Activated T-cell treated with anti-CD3 and anti-CD28 coated beads, Interleukin-2, amount 50 U/mL, for 48 hours (primary cell): ENCODE results near the gene RIPK4.
A peak's percentile ranks its signal among the peaks of the same experiment; 100 is the strongest.

ENCODE experiments used
- DNase-seq, 2 experiments: peaks; one replicate each; pipeline ENCODE4 v3.0.0-alpha.2; 2020

The RIPK4 gene

GRCh38 chr21:41766883-41767605 is at the start of gene RIPK4:
Gene RIPK4, minus strand, starts transcription at chr21:41767052. Its CDS starts 11 bp downstream, at chr21:41767041.
- DNase-seq, result peak; percentile 73 to 80

GRCh38 chr21:41815652-41816582 is 49.1 kb upstream of the RIPK4 start:
- DNase-seq, result no peak

GRCh38 chr21:41813226-41813625 is 46.4 kb upstream of the RIPK4 start:
- no peak for DNase-seq

- no peak for DNase-seq
Measured at GRCh38 chr21:41812679-41813078, 45.8 kb upstream of the RIPK4 start.

GRCh38 chr21:41810597-41810932 is 43.7 kb upstream of the RIPK4 start:
- no peak for DNase-seq

- no peak for DNase-seq
Measured at GRCh38 chr21:41809891-41810596, 43.2 kb upstream of the RIPK4 start.

- no peak for DNase-seq
Measured at GRCh38 chr21:41808846-41809245, 42.0 kb upstream of the RIPK4 start.

GRCh38 chr21:41808094-41808493 is 41.2 kb upstream of the RIPK4 start:
- no peak for DNase-seq

GRCh38 chr21:41806773-41807172 is 39.9 kb upstream of the RIPK4 start:
- DNase-seq, result no peak

- no peak for DNase-seq
Measured at GRCh38 chr21:41805643-41806042, 38.8 kb upstream of the RIPK4 start.

- DNase-seq, result no peak
Measured at GRCh38 chr21:41805038-41805437, 38.2 kb upstream of the RIPK4 start.

GRCh38 chr21:41804381-41804780 is 37.5 kb upstream of the RIPK4 start:
- DNase-seq, result no peak

- DNase-seq, result no peak
Measured at GRCh38 chr21:41803316-41803715, 36.5 kb upstream of the RIPK4 start.

- DNase-seq, result no peak
Measured at GRCh38 chr21:41802684-41803083, 35.8 kb upstream of the RIPK4 start.

GRCh38 chr21:41802198-41802584 is 35.3 kb upstream of the RIPK4 start:
- DNase-seq, result no peak

GRCh38 chr21:41801321-41802197 is 34.7 kb upstream of the RIPK4 start:
- DNase-seq, result no peak

GRCh38 chr21:41800425-41801320 is 33.8 kb upstream of the RIPK4 start:
- DNase-seq, result no peak

- DNase-seq, result no peak
Measured at GRCh38 chr21:41799763-41800162, 32.9 kb upstream of the RIPK4 start.

- DNase-seq, result no peak
Measured at GRCh38 chr21:41798326-41798725, 31.5 kb upstream of the RIPK4 start.

GRCh38 chr21:41796476-41797080 is 29.7 kb upstream of the RIPK4 start:
- no peak for DNase-seq

GRCh38 chr21:41795726-41796125 is 28.9 kb upstream of the RIPK4 start:
- DNase-seq, result no peak
